ENCODE data around the gene CCDC54. TPM values are rescaled to one million over a fixed set of nuclear protein-coding genes. Genes with fewer than 3 reads are reported as not detected.

CCDC54 gene
- total RNA-seq, 1 donor from 2014 or later, result not detected

DNA sequence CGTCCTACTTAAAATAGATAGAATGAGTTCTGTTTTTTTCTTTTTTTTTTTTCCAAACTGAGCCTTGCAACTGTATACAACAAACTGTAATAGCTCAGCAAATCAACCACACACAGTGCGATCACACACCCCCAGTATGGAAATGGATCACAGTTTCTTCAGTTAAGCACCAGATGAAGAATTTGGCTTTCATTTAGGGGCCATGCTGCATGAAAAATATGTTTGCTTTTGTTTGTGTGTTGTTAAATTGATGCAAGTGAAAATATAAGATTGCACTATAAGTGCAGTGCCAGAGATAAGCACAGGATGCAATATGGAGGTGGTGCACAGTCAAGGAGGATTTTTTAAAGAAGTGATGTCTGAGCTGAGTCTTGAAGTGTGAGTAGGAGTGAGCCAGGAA is 17.8 kb downstream of the CCDC54 start:
- Histone ChIP-seq H3K36me3 (no peaks in the 10 kb centered on the region), H3K4me3 (no peak overlapping the region), H3K4me1 (no peaks in the 10 kb centered on the region), H3K27ac (no peak overlapping the region), H3K27me3 (no peaks in the 10 kb centered on the region), H3K9me3 (no peaks in the 10 kb centered on the region)
- no peak for DNase-seq (ENCODE audit: extremely low spot score in 2 of 2)
- TF ChIP-seq POLR2AphosphoS5 (IDR thresholded peaks at IDR 0.05; ENCODE audit: insufficient read depth in 1 of 2, low read depth in 1 of 2) (no peak), POLR2A (IDR thresholded peaks at IDR 0.05) (no peak)
- TF ChIP-seq, protein P1, sequence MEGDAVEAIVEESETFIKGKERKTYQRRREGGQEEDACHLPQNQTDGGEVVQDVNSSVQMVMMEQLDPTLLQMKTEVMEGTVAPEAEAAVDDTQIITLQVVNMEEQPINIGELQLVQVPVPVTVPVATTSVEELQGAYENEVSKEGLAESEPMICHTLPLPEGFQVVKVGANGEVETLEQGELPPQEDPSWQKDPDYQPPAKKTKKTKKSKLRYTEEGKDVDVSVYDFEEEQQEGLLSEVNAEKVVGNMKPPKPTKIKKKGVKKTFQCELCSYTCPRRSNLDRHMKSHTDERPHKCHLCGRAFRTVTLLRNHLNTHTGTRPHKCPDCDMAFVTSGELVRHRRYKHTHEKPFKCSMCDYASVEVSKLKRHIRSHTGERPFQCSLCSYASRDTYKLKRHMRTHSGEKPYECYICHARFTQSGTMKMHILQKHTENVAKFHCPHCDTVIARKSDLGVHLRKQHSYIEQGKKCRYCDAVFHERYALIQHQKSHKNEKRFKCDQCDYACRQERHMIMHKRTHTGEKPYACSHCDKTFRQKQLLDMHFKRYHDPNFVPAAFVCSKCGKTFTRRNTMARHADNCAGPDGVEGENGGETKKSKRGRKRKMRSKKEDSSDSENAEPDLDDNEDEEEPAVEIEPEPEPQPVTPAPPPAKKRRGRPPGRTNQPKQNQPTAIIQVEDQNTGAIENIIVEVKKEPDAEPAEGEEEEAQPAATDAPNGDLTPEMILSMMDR (IDR thresholded peaks at IDR 0.05), result no peak
- intact Hi-C loops (cut with DNase I), result no loop called here

DNA sequence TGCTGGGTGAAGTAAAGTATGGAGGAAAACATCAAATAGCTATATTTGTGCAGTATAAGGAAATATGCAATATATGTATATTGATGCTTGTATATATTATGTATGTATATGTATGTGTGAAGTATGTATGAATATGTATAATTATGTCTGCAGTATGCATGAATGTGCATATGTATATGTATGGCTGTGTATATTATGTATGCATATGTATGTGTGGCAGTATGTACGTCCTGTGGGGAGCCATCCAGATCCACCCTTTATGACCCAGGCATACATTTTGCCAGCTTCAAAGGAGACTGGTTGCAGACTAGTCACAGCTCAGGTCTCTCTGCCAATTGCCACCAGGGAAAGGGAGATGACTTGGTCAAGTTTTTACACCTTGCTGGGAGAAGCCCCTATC is 24.1 kb downstream of the CCDC54 start:
- no peaks in the 10 kb centered on the region for H3K36me3 ChIP-seq
- no peaks in the 10 kb centered on the region for H3K4me1 ChIP-seq
- DNase-seq (ENCODE audit: extremely low spot score in 2 of 2), result no peak
- no peak overlapping the region for H3K4me3 ChIP-seq
- no peak overlapping the region for H3K27ac ChIP-seq
- H3K9me3 ChIP-seq, result no peaks in the 10 kb centered on the region
- H3K27me3 ChIP-seq, result no peaks in the 10 kb centered on the region
- TF ChIP-seq POLR2AphosphoS5 (IDR thresholded peaks at IDR 0.05; ENCODE audit: insufficient read depth in 1 of 2, low read depth in 1 of 2) (no peak), POLR2A (IDR thresholded peaks at IDR 0.05) (no peak)
- TF ChIP-seq, protein P1 (IDR thresholded peaks at IDR 0.05), result no peak
- intact Hi-C loops (cut with DNase I), result no loop called here

DNA sequence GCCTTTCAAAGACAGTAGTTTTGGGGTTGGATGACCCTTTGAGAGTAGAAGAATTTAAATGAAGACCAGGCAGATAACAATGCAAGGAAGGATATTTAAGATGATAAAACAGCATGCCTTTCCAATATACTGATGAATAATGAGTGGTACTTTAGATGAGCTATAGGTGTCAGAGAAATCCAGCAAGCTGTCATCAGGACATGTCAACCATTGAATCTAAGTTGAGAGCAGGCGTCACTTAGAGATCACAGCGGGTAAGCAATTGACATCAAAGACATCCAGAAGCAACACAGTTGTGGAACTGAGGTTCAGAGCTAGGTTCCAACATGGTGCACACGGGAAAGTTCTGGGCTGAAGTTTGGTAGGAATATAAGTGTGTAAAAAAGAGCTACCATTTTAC is 25.0 kb downstream of the CCDC54 start:
- no peaks in the 10 kb centered on the region for H3K4me1 ChIP-seq
- intact Hi-C loops (cut with DNase I), result no loop called here

DNA sequence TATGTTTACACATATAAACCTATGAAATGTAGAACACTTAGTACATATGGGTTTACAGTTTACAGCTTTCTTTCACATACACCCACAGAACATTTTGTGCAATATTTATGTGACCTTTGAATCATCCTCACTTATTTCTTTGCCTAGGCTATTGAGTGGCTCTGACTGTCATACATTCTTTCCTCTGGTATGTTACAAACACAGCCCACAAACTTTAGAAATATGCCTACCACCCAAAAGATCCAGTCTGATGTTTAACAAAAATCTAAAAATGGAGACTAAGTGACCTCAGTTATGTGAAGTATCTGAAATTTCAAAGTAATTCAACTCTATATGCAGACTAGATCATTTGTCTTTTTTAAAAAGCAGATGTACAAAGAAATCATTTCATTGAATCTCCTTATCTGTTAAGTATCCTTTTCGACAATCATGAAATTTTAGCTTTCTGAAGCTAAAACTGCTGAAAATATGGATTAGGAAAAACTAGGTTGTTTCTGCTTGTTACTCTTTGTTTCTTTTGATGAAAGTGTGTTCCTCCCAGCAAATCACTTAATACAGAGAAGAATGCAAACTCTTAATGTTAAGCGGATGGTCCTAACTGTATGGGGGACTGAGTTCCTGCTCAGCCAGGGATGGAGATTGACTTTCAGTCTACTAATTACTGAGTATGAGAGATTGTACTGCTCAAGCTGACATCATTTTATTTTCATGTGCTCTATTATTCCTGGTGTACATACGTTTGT is 27.7 kb downstream of the CCDC54 start:
- intact Hi-C loops (cut with DNase I), result no loop called here
- Histone ChIP-seq H3K27ac (no peak overlapping the region), H3K36me3 (no peaks in the 10 kb centered on the region), H3K4me3 (no peak overlapping the region), H3K9me3 (no peaks in the 10 kb centered on the region), H3K27me3 (no peaks in the 10 kb centered on the region), H3K4me1 (no peaks in the 10 kb centered on the region)
- no peak for DNase-seq (ENCODE audit: extremely low spot score in 2 of 2)
- TF ChIP-seq, protein P1 (IDR thresholded peaks at IDR 0.05), result no peak
- no peak for TF ChIP-seq POLR2AphosphoS5 (IDR thresholded peaks at IDR 0.05; ENCODE audit: insufficient read depth in 1 of 2, low read depth in 1 of 2)
- no peak for TF ChIP-seq POLR2A (IDR thresholded peaks at IDR 0.05)

More for the DNA sequence above, 25.0 kb downstream of the CCDC54 start:
- Histone ChIP-seq H3K27me3 (no peaks in the 10 kb centered on the region), H3K27ac (no peak overlapping the region), H3K4me3 (no peak overlapping the region), H3K36me3 (no peaks in the 10 kb centered on the region), H3K9me3 (no peaks in the 10 kb centered on the region)
- TF ChIP-seq, protein P1 (IDR thresholded peaks at IDR 0.05), result no peak
- TF ChIP-seq POLR2AphosphoS5 (IDR thresholded peaks at IDR 0.05; ENCODE audit: insufficient read depth in 1 of 2, low read depth in 1 of 2) (no peak), POLR2A (IDR thresholded peaks at IDR 0.05) (no peak)
- no peak for DNase-seq (ENCODE audit: extremely low spot score in 2 of 2)

DNA sequence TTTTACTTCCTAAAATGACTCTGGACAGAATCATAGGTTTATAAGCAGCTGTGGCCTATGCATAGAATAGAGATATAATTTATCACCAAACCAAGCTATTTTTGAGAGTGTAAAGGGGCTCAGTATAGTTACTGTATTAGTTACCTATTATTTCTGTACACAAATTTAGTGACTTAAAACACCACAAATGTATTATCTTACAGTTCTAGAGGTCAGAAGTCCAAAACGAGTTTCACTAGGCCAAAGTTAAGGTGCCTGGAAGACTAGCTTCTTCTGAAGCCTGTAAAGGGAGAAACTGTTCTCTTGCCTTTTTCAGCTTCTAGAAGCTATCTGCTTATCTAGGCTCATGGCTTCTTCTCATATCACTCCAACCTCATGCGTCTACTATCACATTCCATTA is 30.1 kb downstream of the CCDC54 start:
- intact Hi-C loops (cut with DNase I), result no loop called here
- H3K4me1 ChIP-seq, result no peaks in the 10 kb centered on the region
- TF ChIP-seq POLR2AphosphoS5 (IDR thresholded peaks at IDR 0.05; ENCODE audit: insufficient read depth in 1 of 2, low read depth in 1 of 2), result no peak
- no peak for TF ChIP-seq POLR2A (IDR thresholded peaks at IDR 0.05)
- TF ChIP-seq, protein P1 (IDR thresholded peaks at IDR 0.05), result no peak
- H3K27ac ChIP-seq, result no peak overlapping the region
- H3K4me3 ChIP-seq, result no peak overlapping the region
- H3K9me3 ChIP-seq, result no peaks in the 10 kb centered on the region
- DNase-seq (ENCODE audit: extremely low spot score in 2 of 2), result no peak
- H3K36me3 ChIP-seq, result no peaks in the 10 kb centered on the region
- H3K27me3 ChIP-seq, result no peaks in the 10 kb centered on the region
